HG03095 (cell line): ENCODE data around the gene KRTAP16-1.
"Not testable (repeated sequence)": the region's sequence is repeated elsewhere in the genome, so short reads cannot be mapped to it uniquely, and the experiment has no call there.

ENCODE experiments used
- ATAC-seq: cut with Tn5 transposase; IDR thresholded peaks from one replicate; pipeline ENCODE4 v1.9.1; 2021; ENCODE audit warnings: moderate library complexity; ENCODE audit not compliant: unreplicated experiment

KRTAP16-1 gene

DNA sequence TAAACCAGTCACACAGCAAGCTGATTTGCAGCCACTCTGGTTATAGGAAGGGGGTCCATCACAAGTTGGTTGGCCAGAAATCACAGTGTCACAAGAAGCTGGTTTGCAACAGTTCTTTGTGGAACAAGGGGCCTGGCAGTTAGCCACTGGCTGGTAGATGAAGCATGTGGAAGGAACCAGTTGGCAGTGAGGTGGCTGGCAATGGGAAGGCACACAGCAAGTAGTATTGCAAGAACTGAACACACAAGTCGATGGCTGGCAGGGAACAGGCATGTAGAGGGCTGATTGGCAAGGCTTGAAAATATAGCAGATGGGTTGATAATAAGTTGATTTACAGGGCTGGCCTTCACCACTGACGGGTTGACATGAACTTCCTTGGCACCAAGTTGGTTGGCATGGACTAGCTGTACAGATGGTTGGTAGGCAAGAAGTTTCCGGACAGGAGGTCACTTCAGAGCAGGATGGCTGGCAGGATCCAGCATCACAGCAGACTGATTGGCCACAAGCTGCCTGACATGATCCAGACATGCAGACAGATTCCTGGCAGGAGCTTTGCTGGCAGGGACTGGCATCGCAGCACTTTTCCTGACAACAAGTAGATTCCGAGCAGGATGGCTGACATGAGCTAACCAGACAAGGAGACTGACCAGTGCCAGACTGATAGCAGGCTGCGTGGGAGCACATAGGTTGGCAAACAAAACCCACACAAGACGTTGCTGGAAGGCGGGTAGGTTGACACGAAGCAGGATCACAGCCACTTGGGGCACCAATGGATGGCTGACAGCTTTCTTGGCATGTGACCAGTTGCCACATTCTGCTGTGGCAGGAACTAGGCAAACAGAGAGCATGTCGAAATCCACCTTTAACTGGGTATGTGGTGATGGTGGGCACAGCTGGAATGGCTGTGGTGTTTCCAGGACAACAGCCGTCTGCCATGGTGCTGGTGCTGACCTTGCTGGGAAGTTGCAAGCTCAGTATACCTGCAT lies 6.9 kb downstream of the KRTAP16-1 start, which contains the start of gene KRTAP29-1:
KRTAP29-1 (minus strand) TSS at position 936 of the 986 bp plus-strand sequence; CDS start at position 936, 0 bp downstream.
- ATAC-seq = no peak

DNA sequence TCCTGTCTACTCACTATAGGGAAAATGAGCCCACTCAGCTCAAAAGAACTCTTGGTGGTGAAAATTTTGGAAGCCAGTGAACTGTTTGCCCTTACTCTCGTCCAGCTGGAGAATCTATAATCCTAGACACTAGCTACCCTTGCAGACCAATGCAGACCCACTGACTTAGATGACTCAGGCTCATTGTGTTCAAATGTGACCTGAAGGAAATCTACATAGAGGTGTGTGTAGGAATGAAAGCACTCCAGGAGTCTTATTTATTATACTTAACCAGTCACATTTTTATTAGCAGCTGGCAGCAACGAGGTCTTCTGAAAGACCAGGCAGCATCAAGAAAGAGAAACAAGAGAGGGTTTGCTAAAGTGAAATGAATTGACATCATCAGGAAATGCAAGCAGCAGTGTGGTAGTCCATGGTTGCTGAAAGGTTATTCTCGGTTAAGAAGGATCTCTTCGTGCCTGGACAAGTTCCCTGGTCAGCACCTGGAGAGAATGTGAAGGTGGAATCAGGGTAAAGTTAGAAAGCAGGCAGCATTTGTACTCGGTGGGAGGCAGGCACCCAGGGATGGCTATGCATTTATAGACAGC lies 7.8 kb downstream of the KRTAP16-1 start:
- ATAC-seq = no peak

DNA sequence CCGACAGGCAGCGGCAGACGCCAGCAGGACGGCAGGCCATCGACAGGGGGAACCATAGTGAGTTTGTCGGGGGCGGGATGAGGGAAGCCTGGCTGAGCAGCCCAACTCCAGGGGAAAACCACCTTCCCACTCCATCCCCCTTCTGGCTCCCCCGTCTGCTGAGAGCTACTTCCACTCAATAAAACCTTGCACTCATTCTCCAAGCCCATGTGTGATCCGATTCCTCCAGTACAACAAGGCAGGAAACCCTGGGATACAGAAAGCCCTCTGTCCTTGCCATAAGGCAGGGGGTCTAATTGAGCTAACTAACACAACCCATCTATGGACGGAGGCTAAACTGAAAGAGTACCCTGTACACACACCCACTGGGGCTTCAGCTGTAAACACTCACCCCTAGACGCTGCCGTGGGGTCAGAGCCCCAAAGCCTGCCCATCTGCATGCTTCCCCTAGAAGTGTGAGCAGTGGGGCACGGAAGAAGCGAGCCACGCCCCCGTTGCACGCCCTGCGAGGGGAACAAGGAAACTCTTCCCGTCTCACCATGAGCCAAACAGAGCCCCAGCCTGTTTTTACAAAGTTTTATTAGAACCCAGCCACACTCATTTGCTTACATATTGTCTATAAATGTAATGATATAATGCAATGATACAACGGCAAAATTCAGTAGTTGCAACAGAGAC lies 10.5 kb downstream of the KRTAP16-1 start:
- no peak for ATAC-seq

DNA sequence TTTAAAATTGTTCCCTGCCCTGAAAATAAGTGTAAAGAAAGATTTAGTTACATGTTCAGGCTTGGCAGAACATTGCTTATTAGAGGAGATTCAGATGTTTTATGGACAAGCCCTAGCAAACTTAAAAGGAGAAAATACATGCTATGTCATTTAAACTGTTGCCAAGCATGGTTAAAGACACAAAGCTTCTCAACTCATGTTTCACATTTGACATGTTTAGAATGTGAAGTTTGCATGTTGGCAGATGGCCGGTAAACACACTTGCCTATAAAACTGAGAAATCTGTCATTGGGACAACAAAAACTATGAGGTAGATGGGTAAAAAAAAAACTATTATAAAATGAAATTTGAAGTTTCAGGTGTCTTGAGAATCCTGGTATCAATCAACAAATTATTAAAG lies 12.3 kb downstream of the KRTAP16-1 start:
- no peak for ATAC-seq

DNA sequence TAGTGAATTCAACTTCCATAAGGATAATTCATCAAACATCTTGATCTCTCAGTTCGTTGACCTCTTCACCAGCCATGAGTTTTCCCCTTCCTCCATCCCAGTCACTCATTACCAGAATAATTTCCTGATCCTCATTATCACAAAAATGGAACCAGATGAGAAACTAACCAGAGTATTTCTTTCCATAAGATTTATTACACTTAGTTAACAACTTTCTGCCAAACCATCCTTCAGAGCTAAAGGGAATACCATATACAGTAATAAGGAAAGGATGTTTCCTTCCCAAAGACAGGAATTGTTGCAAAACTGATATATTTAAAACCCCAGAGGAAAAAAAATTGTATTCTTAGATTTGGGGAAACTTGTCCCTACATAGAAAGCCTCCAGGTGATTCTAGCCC lies 15.1 kb downstream of the KRTAP16-1 start:
- ATAC-seq = no peak

DNA sequence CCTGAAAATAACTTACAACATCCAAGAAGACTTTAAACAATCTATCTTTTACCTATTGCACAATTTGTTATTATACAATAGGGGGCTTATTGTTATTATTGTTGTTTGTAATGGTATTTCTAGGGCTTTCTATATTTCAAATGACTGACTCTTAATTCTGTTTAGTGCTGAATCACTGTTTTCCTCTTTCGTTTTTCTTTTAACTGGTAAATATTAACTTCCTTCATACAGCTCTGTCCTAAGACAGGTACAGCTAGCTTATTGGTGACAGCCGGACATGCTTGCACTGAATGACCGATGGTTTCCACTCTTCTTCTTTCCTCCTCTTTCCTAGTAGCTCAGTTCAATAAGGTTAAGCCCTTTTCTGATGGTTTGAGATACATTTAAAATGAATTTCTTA lies 22.1 kb downstream of the KRTAP16-1 start:
- no peak for ATAC-seq

DNA sequence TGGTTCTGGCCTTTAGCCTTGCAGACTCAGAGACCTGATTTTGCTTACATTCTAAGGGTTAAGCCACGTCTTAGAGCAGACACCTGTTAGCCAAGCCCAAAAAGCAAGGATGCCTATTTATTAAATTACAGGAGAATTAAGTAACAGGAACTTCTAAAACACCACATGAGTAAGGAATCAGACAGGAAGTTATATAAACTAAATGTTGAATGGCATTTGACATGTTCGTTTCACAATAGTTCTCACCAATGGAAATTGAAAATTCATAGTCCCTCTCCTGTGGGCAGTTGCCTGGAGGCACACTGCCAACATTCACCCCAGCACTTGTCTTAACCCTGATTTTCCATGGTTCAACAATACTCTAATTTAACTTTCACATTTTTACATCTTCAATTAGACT lies 24.6 kb downstream of the KRTAP16-1 start:
- no peak for ATAC-seq

DNA sequence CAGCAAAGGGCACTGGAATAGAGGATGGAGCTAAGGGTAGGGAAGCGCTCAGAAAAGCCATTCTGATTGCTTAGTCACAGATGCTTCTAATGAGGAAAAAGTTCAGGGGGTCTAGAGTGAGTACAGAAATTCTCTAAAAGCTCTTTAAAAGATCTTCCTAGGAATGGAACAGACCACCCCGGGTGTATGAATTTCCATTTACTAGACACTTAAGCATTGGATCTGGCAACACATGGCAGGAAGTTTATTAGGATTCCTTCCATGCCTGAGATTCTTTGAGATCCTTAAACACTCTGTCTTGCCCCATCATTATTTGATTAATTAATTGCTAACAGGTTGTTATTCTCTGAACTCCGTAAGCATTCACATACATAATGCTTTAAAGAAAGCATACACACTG lies 25.1 kb downstream of the KRTAP16-1 start:
- no peak for ATAC-seq

DNA sequence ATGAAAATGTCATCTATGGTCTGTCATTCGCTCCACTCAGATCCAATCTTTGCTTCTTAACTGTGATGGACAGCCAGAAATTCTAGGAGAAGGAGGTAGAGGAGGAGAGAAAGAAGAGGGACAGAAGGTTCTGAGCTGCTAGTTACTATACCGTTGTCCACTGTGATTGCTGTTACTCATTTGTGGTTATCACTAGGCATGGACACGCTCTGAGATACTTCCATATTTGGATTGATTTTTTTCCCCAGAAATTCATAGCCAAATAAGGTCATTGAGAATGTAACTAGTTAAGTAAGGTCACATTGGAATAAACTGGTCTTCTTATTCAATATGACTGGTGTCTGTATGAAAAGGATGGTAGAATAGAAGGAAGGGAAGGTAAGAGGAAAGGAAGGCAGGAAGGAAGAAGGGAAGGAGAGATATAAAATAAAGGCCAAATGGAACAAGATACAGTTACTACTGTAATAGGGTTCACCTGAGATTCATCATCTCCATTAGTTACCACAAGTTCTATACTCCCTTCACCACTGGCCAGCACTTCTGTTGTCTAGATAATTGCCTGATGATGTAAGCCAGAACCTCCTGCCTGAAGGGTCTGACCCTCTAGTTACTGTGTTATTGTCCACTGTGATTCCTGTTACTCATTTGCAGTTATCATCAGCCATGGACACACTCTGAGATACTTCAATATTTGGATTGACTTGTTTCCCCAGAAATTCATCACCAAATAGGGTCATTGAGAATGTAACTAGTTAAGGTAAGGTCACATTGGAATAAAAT lies 30.7 kb downstream of the KRTAP16-1 start:
- ATAC-seq = no peak

DNA sequence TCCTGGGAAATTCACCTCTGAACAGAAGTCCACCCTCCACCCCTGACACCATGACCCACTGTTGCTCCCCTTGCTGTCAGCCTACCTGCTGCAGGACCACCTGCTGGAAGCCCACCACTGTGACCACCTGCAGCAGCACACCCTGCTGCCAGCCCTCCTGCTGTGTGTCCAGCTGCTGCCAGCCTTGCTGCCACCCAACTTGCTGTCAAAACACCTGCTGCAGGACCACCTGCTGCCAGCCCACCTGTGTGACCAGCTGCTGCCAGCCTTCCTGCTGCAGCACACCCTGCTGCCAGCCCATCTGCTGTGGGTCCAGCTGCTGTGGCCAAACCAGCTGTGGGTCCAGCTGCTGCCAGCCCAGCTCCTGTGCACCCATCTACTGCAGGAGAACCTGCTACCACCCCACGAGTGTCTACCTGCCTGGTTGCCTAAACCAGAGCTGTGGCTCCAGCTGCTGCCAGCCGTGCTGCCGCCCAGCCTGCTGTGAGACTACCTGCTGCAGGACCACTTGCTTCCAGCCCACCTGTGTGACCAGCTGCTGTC lies 33.4 kb downstream of the KRTAP16-1 start, which contains the start of gene KRTAP9-7:
KRTAP9-7 (plus strand) TSS at position 51 of the 543 bp plus-strand sequence; CDS start at position 51, 0 bp downstream.
- ATAC-seq = not testable (repeated sequence)

DNA sequence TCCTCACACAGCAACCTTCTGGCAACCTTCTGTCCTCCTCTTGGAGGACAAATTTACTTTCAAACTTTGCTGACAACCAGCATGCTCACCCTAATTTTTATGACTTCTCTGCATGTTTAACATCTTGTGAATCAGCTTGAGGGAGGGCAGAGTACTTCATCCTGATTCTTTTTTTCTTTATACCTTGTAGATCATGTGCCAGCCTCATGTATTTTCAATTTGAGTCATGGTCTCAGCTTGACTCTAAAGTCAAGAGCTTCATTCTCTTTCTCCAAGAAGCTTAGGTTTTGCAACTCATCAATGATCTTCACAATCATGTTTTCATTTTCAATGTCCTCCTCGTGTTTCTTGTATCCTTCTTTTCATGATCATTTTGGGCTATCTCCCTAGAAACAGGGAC lies 37.3 kb downstream of the KRTAP16-1 start:
- ATAC-seq = no peak

DNA sequence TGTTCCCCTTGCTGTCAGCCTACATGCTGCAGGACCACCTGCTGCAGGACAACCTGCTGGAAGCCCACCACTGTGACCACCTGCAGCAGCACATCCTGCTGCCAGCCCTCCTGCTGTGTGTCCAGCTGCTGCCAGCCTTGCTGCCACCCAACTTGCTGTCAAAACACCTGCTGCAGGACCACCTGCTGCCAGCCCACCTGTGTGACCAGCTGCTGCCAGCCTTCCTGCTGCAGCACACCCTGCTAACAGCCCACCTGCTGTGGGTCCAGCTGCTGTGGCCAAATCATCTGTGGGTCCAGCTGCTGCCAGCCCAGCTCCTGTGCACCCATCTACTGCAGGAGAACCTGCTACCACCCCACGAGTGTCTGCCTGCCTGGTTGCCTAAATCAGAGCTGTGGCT lies 37.8 kb downstream of the KRTAP16-1 start:
- not testable (repeated sequence) for ATAC-seq

DNA sequence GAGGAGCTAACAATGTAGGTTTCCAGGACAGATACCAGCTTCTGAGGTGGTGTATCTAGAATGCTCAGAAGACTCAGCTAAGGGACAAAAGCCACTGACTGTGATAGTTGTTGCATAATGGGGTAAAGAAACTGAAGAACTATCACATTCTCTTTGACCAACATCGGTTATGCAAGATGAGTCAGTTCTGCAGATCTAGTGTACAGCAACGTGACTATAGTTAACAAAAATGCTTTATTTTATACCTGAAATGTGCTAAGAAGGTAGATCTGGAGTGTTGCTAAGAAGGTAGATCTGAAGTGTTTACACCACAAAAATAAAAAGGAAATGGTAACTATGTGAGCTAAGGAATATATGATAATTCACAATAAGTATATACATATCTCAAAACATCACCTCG lies 41.4 kb downstream of the KRTAP16-1 start:
- ATAC-seq = no peak

DNA sequence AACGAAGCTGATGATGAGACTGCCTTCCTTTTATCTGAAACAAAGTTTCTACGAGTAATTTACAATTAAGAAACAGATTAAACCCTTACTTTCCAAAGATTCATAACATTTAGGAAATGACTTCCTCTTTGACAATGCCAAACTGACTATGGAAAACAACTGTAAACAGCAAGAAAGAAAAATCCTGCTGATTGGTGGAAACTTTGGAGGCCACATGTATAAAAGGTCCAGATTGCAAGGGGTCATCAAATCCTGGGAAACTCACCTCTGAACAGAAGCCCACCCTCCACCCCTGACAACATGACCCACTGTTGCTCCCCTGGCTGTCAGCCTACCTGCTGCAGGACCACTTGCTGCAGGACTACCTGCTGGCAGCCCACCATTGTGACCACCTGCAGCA lies 44.0 kb downstream of the KRTAP16-1 start, which contains the start of gene KRTAP9-6:
KRTAP9-6 (plus strand) TSS at position 301 of the 400 bp plus-strand sequence; CDS start at position 301, 0 bp downstream.
- no peak for ATAC-seq

DNA sequence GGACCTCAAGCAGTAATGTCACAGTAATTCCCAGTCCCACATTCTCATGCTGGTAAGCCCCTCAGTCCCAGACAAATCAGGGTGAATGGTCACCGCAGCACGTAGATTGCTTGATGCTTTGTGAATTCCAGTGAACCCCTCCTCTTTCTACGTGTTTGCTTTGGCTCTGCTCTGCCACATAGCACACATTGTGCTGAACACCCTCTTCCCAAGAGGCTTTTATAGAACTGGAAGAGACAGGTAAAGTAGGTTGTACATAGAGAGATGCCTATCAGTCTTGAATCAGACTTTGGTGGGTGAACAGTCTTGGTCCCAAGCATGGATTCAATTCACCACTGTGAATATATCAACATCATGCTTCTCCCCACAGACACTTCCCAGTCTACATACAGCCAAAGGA lies 44.5 kb downstream of the KRTAP16-1 start:
- ATAC-seq = no peak

DNA sequence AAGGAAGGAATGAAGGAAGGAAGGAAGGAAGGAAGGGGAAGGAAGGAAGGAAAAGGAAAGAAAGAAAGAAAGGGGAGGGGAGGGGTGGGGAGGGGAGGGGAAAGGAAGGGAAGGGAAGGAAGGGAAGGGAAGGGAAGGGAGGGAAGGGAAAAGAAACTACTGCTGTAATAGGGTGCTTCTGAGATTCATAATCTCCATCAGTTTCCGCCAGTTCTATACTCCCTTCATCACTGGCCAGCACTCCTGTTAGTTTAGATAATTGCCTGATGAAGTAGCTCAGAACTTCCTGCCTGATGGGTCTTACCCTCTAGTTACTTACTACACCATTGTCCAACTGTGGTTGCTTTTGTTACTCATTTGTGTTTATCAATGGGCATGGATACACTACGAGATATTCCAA lies 45.9 kb downstream of the KRTAP16-1 start:
- no peak for ATAC-seq

DNA sequence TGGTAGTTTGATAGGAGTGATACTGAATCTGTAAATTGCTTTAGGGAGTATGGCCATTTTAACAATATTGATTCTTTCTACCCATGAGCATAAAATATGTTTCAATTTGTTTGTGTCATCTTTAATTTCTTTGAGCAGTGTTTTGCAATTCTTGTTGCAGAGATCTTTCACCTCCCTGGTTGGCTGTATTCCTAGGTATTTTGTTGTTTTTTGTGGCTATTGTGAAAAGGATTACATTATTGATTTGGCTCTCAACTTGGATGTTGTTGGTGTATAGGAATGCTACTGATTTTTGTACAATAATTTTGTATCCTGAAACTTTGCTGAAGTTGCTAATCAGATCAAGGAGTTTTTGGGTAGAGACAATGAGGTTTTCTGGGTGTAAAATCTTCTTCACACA lies 50.7 kb downstream of the KRTAP16-1 start:
- no peak for ATAC-seq
